ENCODE results near the gene COPS9.

COPS9 gene

DNA sequence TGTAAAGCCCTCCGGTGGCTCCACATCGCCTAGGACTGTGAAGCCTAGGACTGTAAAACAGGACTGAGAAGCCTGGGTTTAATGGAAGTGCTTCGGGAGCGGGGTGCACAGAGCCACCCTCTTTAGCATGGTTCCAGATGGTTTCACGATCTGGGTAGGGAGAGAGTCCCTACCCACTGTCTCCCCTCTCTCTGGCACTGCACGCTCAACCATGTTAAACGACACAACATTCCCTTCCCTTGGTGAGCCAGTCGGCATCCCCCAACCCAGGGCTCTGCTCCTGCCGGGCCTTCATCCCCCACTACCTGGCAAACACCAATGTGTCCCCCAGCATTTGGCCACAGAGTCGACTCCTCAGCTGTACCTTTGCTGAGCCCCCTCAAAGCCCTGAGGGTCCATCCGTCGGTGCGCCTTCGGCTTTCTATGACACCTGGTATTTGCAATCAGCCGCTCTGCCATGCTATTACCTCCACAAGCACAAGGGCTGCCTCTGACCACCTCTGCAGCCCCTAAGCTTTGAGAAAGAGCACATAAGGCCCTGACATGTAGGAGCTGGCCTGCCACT is 1.1 kb downstream of the COPS9 start:
- DNase-seq (ENCODE audit: low read depth, low spot score): no peak

DNA sequence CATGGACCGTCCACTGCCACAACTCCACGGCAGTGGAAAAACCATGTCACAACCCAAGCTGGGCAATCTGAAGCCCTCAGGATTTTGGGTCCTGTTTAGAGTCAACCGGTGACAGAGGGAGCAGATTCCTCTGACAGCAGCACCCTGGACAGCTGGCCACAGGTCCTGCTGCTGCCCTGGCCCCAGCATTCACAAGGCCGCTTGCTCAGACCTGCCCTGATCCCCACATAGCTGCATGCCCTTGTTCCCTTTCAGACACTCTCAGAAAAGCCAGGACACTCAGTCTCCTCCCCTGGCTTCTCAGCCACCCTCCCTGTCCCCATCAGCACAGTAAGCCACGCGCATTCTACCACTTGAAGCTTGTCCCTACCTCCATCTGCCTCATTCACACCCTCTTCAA is 1.6 kb downstream of the COPS9 start:
- no peak for DNase-seq (ENCODE audit: low read depth, low spot score)

DNA sequence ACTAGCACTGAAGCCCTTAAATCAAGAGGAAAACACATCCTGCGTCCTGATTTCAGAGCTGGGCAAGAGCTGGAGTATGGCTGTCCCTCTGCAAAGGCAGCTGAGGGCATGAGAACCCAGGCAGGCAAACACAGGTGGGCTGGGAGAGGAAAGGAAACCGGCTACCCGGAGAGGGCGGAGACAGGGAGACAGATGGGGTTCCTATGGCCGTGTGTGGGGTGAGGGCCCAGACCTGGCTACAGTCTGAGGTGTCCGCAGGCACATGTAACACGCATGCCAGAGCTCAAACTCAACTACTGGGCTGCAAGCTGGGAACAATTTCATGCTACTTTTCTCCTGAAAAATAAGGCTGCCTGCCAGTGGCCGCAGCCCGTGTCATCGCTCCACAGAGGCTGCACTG is 2.7 kb downstream of the COPS9 start:
- no peak for DNase-seq (ENCODE audit: low read depth, low spot score)

DNA sequence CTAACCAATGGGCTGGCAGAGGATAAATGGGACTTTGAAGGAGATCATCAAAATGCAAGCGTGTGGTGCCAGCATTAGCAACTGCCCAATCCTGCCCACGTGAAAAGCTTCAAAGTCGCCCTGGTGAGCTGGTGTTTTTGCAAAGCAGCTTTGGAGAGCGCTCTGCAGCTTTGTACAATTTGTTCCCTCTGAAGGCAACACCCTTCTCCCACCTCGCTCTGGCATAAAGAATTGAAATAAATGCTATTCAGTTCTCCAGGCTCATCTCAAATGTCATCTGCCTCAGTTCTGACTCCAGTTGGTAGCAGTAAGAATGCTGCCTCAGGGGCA is 3.5 kb downstream of the COPS9 start:
- DNase-seq (ENCODE audit: low read depth, low spot score): no peak

DNA sequence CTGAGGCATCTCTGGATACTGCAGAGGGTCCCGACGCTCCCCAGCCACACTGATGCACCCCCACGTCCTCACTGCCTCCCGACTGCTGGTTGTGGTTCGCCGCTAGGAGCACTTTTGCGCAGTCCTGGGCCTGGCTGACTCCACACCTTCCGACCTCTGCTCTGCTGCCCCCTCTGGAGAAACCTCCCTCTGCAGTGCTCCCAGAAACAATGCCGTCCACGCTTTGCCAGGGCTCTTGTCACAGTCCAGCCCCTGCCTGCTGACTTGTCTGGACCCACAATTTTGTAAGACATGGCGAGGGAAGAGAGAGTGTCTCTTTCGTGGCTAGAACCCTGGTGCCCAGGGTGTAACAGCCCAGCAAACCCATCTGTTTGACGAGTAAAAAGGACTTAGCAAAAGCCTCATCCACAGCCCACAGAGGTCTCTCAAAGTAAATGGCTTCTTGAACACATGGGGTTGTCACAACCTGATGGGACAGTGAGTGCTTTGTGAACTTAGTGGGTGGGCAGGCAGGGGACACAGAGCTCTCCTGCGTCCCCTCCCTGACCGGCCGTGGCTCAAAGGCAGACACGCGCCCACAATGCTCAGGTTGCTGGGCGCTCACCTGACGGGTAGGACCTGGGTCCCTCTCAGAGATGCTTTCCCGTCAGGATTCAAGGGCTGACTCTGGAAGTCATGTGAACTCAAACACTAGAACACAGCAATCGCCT is 4.0 kb downstream of the COPS9 start:
- no peak for DNase-seq (ENCODE audit: low read depth, low spot score)

DNA sequence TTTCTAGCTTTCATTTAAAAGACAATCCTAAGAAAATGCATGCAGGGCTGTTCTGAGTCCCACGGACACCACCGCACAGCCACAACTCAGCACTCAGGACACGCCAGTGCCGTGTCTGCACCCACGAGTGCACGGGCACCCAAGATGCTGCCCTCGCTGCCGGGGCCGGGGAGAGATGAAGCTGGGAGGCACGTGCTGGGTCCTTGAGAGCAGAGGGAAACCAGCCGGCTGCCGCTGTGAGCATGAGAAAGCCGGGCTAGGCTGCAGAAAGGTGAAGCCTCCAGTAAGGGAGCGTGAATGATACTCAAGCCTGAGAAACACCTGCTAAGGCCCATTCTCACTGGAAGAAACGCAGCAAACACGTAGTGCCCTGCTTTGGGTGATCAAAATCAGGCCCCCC is 4.8 kb downstream of the COPS9 start:
- DNase-seq (ENCODE audit: low read depth, low spot score): no peak

DNA sequence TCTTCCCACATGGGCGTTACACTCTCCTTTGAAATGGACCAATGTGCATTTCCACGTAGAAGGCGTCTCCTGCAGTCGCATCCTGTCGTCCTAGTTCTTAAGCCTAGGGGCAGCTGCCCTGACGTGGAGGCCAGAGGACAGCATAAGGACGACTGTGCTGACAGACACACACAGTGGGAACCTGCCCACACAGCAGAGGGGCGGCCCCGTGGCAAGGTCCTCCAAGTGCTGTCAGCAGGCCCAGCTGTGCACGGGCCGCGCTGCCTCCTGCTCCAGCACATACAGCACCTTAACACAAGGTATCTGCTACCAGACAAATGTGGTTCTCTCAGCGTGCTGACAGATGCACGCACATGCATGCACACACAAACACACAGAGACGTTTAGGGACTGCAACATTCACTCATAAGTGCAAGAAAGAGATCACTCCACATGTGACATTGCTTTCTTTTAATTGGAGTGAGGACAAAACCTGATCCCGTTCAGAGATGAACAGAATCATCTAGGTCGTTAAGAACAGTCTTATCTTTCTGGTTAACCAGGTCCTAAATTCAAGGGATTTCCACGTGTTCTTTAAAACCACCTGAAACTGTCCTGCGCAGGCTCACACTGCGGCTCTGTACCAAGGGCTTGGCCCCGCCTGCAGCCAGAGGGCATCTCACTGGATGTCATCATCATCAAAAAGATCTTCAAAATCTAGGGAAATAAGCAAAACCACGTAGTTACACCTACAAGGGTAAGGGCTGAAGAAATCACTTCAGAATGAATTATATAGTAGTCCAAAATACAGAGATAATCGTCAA is 5.5 kb downstream of the COPS9 start:
- DNase-seq (ENCODE audit: low read depth, low spot score): no peak

DNA sequence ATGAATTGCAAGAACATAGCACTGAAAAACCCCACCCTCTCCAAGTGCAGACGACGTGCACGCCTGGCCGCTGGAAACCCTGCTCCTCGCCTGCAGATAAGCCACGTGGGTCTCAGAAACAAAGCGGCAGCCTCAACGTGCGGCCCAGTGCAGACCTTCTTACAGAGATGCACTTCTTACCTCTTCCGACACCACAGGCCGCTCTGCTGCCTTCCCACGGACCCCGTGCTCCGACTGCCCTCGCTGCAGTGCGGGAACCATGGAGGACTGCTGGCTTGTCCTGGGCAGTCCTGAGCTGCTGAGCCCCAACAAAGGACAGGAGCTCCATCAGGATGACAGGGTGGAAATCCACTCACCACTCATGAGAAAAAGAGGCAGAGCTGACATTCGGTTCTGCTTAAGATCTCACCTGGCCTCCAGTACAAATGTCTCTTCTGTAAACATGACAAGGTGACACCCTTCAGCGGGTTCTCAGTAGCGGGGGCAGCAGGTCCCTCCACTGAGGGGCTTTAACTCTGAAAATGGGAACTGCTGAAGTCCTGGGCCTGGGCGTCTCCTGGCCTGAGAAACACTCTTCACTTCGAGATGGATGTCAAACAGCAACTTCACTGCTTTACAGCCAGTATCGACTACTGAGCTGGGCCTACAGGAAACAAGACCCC is 6.2 kb downstream of the COPS9 start:
- no peak for DNase-seq (ENCODE audit: low read depth, low spot score)

DNA sequence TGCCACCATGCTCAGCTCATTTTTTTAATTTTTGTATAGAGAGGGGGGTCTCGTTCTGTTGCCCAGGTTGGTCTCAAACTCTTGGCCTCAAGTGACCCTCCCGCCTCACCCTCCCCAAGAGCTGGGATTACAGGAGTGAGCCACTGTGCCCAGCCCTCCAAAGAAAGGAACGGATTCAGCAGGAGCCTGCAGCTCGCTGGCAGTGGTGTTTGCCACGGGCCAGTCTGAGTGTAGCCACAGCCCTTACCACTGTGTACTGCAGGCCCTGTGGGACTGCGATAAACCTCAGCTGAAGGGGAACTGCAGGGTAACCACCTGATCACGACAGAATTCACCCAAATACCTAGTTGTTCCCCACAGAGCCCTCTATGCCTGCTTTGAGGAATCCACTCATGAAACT is 6.8 kb downstream of the COPS9 start:
- DNase-seq (ENCODE audit: low read depth, low spot score): no peak

DNA sequence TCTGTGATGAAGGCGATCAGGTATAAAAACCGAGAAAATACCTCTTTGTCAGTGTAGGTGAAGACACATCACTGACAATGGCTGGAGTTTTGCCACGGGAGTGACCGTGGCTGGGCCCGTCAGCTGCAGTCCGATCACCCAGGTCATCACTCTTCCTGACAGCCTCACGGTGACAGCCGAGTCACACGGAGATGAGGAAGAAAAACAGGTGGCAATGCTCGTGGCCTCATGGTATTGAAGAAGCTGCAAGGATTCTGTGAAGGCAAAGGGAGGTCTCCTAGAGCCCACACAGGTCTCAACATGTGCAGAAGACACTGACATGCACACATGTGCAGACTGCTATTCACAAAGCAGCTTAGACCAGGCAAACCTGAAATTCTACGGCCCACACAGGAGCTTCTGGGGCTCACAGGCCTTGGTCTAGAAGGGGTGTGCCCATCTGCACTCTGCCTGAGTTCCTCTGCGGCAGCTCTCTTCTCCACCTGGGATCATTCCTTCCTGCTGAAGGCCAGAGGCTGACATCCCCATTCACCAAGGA is 7.4 kb downstream of the COPS9 start:
- DNase-seq (ENCODE audit: low read depth, low spot score): no peak

DNA sequence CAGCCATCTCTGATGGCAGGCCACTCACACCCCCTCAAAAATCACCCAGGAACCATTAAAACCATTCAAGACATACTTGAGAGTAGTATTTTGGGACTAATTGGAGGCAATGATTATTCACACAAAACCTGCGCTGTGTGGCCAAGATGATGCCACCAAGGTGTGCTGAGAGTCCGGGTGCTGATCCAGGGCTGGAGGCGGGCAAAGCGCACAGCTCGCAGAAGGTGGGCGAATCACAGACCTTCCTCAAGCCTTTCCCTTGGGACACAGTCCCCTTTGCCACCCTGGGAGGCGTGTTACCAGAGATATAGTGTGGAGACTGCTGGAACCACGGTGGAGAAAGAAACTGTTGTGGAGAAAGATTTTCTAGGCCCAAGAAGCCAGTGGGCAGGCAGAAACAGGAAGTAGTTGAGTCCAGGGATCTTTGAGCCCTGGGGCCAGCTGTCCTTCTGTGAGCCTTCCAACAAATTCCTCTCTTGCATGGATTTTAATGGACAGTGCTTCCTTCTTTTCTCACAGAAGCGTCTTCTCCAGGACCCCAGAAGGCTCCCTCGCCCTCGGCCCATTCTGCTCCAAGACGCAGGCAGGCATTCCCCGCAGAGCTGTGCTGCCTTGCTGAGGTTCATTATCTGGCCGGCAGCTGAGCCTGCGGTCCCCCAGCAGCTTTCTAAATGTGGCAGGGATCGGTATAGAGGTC is 8.0 kb downstream of the COPS9 start:
- DNase-seq (ENCODE audit: low read depth, low spot score): no peak

DNA sequence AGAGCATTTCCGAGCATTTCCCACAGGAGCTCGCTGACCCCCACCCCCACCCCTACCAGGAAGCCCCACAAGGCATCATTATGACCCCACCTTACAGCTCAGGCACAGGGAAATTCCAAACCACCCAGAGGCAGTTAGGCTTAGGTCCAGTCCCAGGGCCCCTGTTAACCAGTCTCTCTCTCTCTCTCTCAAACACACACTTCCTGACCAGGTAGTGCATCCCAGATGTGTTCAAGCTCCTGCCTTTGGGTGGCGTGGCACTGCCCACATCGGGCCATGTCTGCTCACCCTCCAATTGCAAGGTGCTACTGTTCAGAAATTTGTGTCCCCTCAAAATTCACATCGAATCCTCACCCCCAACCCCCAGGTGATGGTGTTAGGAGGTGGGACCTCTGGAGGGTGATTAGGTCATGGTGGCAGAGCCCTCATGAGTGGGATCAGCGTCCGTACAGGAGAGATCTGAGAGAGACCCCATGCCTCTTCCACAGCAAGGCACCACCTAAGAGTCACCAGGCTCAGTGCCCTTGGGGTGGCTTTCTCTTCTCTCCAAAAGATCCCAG is 8.8 kb downstream of the COPS9 start:
- no peak for DNase-seq (ENCODE audit: low read depth, low spot score)

DNA sequence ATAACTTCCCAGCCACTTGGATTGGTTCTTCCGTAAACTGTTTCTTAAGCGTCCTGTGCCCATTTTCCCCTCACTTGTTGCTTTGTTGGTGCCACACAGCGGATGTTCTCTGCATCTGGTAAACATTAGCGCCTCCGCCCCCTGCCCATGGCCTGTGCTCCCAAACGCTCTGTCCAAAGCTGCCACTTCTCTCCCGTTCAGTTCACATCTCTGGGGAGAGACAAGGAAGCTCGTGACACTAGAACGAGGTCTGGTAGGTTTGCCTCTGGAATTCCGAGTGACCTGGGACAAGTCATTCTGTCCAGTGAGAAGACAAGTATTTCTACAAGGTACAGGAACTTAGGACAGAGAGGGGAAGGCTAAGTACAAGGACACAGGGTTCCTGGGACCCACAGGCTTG is 9.4 kb downstream of the COPS9 start:
- no peak for DNase-seq (ENCODE audit: low read depth, low spot score)

DNA sequence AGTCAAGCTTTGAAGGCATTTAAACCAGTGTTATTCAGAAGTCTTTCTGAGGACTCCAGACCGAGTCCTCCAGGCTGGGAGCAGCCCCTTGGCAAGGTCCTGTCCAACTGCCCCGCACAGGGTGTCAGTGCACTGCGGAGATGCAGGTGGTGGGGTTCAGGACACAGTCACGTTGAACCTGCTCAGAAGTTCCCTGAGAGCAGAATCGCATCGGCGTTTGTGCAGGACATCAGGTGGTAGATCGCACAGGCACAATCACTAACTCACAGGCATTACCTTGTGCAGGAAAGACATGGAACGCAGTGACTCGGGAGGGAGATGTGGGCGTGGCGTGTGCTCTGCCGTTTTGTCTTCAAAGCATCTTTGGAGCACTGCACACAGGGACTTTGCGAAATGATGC is 10.4 kb downstream of the COPS9 start:
- no peak for DNase-seq (ENCODE audit: low read depth, low spot score)

DNA sequence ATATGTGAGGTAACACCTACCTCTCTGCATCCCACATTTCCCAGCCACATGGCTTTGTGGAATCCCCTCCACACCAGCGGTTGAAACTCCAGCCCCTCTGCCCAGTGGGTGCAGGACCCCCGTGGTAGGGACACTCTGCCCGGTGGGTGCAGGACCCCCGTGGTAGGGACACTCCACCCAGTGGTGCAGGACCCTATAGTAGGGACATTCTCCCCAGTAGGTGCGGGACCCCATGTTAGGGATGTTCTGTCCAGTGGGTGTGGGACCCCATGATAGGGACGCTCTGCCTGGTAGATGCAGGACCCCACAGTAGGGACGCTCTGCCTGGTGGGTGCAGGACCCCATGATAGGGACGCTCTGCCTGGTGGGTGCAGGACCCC is 11.5 kb downstream of the COPS9 start:
- DNase-seq (ENCODE audit: low read depth, low spot score): no peak

DNA sequence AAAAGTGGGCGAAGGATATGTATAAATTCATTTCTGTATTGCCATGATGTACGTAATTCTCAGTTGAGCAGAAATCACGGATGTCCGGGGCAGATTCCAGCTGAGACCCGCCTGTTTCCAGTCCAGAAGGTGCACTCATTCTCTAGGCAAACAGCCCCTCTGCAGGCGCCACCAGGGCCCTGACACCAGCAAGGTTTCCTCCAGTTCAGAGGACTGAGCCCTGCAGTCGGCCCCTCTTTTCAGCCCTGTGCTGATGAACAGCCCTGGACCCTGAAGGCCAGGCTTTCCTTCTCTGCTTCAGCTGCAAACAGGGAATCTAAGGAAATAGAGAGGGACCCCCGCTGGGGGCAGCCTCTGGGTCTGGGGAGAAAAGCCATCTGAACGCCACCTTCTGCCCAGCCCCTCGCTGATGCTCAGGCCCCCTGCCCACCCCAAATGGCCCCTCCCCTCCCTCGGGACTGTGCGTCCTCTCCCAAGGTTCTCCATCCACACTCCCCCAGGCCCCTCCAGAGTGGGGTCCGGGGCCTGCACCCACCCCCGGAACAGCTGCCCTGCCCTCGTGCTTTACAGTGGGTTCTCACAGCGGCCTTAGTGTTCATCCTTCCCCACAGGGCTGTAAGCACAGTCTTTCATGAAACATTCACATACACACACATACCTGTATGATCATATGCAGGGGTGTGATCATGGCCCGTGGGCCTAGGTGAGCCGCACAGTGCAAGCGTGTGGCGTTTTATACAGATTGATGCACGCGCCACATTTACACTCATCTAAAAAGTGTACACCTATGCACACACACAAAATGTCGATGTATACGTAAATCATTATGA is 12.1 kb downstream of the COPS9 start:
- DNase-seq (ENCODE audit: low read depth, low spot score): no peak

DNA sequence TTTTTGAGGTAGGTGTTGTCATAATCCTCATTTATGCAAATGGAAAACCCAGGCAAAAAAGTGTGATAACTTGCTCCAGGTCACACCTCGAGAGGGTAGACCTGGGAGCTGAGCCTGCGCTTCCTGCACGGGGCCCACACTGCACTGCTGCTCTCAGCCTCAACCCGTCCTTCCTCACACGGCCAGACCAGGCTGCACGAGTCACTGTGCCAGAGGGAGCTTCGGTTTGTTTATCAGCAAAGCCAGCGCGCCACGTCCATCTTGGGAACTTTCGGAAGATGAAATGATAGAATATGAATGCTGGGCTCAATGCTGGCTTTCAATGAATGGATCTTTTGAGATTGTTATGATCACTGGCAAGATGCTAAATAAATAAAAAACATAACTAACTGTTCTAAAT is 14.4 kb downstream of the COPS9 start:
- DNase-seq (ENCODE audit: low read depth, low spot score): no peak

DNA sequence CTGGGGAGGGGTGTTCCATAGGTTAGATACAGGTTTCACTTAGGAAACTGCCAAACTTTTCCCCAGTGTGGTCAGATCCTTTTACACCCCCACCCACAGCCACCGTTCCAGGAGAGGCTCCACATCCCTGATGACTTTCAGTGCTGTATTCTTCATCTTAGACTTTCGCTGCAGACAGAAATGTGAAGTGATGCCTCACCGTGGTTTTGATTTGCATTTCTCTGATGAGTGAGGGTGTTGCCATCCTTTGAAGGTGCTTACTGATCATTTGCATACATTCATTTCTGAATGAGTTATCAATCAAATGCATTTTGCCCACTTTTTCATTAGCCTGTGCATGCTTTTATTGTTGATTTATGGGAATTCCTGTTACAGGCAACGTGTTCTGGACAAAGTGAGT is 14.9 kb downstream of the COPS9 start:
- no peak for DNase-seq (ENCODE audit: low read depth, low spot score)

DNA sequence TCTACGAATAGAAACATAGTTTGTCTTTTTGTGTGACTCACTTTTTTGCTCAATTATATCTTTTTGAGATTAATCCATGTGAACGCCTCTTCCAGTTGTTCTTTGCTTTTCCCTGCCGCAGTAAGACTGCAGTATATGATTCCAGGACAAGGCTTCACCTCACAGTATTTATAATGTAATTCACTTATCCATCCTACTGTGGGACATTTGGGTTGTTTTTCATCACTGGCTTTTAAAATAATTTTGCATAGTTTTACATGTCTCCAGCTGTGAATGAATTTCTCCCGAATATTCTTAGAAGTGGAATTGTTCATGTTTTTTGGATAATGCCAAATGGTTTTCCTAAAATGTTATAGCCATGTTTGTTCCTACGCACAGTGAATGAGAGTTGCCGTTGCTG is 21.9 kb downstream of the COPS9 start:
- no peak for DNase-seq (ENCODE audit: low read depth, low spot score)

DNA sequence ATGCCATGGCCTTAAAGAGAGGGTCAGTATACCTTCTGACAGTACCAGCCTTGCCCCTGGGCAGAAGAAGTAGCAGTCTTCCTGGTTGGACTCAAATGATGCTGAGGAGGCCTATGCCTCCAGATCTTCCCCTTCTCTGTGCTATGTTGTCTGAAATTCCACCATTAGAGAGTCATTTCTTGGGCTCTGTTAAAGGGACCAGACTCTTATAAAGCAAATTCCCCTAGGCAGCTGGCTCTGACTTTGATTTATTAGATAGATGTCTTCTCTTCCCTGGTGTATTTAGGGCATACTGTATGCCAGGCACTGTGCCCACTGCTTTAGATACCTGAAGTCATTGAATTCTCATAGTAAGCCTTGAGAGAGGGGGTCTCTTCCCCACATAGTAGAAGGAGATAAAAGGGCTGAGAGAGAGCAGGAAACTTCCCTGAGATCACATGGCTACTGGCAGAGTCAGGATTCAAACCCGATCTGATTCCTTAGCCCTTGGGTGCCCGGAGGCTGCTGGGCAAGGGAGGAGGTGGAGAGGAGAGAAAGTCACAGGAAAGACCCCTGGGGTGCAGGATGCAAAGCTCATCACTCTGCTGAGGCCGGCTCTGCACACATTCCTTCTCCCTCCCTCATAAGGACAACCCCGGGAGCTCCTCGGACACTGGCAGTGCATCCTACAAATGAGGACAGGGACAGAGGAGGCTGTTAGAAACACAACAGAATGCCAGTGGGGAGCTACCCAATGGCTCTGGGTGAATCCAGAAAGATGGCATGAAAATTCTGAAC is 23.0 kb downstream of the COPS9 start:
- no peak for DNase-seq (ENCODE audit: low read depth, low spot score)
